ENCODE data around the gene NUP37.

Gene NUP37

GRCh38 chr12:102067574-102068258 lies 52.2 kb downstream of the NUP37 start:
- H3K4me3 ChIP-seq (ENCODE audit: low read length): no peak overlapping the region
- DNase-seq (ENCODE audit: low read depth): peak; percentile 70
- no peak for TF ChIP-seq CTCF (conservative IDR thresholded peaks at IDR 0.05; ENCODE audit: low read length)

- H3K4me3 ChIP-seq (ENCODE audit: low read length): no peak overlapping the region
- no peak for TF ChIP-seq CTCF (conservative IDR thresholded peaks at IDR 0.05; ENCODE audit: low read length)
- no peak for DNase-seq (ENCODE audit: low read depth)
Measured at GRCh38 chr12:102064476-102064875, 55.4 kb downstream of the NUP37 start.

- H3K4me3 ChIP-seq (ENCODE audit: low read length): no peak overlapping the region
- TF ChIP-seq CTCF (conservative IDR thresholded peaks at IDR 0.05; ENCODE audit: low read length): no peak
- no peak for DNase-seq (ENCODE audit: low read depth)
Measured at GRCh38 chr12:102063069-102063468, 56.8 kb downstream of the NUP37 start.

- no peak for DNase-seq (ENCODE audit: low read depth)
- peak overlapping the region; percentile 38 for H3K4me3 ChIP-seq (ENCODE audit: low read length)
- TF ChIP-seq CTCF (conservative IDR thresholded peaks at IDR 0.05; ENCODE audit: low read length): no peak
Measured at GRCh38 chr12:102062419-102062806, 57.5 kb downstream of the NUP37 start.

GRCh38 chr12:102061560-102062418 lies 58.1 kb downstream of the NUP37 start, which contains the start of gene WASHC3:
Gene WASHC3, minus strand, starts transcription at chr12:102061991. Its CDS starts 29 bp downstream, at chr12:102061962.
- peak; percentile 88 for DNase-seq (ENCODE audit: low read depth)
- H3K4me3 ChIP-seq (ENCODE audit: low read length): peak within 1 kb of the TSS; percentile 90
- no peak for TF ChIP-seq CTCF (conservative IDR thresholded peaks at IDR 0.05; ENCODE audit: low read length)

GRCh38 chr12:102061096-102061559 lies 58.8 kb downstream of the NUP37 start:
- no peak for TF ChIP-seq CTCF (conservative IDR thresholded peaks at IDR 0.05; ENCODE audit: low read length)
- peak overlapping the region; percentile 90 for H3K4me3 ChIP-seq (ENCODE audit: low read length)
- DNase-seq (ENCODE audit: low read depth): peak; percentile 5
